ENCODE measurements around the gene CDH23.

CDH23 gene

DNA sequence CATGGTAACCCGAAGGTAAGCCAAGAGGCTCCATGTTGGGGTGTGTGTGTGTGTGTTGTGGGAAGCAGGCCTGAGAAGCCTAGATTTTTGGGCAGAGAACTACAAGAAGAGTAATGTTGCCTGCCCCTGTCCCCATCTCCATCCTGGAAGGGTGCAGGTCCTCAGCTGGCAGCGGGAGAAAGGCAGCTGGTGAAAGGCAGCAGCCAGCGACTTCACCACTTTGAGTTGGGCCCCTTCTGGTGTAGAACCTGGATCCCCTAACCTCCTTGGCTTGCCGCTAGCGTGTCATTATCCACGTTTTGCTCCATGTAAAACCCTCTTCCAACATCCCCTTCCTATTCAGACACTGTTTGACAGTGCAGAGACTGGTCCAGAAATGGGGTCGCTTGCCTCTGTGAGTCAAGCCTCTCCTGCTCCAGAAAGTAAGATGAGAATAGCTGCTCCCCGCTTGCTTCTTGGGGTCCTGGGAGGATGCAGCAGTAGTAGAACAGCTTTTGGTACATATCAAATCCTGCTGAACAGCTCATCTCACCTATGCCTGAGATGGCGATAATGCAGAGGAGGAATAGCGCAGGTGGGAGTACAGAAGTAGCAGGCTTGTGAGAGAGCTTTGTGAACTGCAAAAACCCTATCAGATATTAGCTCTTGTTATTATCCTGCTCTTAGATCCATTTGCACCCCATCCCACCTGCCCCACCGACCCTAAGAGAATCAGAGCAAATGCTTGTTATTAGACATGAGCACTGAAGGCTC lies 22.1 kb upstream of the CDH23 start:
- H2AFZ ChIP-seq (ENCODE audit: low read length), result no peak overlapping the region
- no peaks in the 10 kb centered on the region for H3K9me3 ChIP-seq (replicated peaks; ENCODE audit: insufficient read depth, low read length)
- H3K27me3 ChIP-seq (replicated peaks; ENCODE audit: insufficient read depth, low read length), result no peaks in the 10 kb centered on the region
- DNase-seq, result no peak
- no peak for TF ChIP-seq EZH2phosphoT487 (IDR thresholded peaks at IDR 0.05; ENCODE audit: low read length)
- TF ChIP-seq EZH2 (optimal IDR thresholded peaks at IDR 0.05; ENCODE audit: low read depth, low read length), result no peak
- TF ChIP-seq, protein P1, sequence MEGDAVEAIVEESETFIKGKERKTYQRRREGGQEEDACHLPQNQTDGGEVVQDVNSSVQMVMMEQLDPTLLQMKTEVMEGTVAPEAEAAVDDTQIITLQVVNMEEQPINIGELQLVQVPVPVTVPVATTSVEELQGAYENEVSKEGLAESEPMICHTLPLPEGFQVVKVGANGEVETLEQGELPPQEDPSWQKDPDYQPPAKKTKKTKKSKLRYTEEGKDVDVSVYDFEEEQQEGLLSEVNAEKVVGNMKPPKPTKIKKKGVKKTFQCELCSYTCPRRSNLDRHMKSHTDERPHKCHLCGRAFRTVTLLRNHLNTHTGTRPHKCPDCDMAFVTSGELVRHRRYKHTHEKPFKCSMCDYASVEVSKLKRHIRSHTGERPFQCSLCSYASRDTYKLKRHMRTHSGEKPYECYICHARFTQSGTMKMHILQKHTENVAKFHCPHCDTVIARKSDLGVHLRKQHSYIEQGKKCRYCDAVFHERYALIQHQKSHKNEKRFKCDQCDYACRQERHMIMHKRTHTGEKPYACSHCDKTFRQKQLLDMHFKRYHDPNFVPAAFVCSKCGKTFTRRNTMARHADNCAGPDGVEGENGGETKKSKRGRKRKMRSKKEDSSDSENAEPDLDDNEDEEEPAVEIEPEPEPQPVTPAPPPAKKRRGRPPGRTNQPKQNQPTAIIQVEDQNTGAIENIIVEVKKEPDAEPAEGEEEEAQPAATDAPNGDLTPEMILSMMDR (IDR thresholded peaks at IDR 0.05; ENCODE audit: low read length), result no peak
- H3K4me1 ChIP-seq (ENCODE audit: low read length), result peaks cover 48% of the 10 kb centered on the region
- no peaks in the 10 kb centered on the region for H3K36me3 ChIP-seq (replicated peaks; ENCODE audit: insufficient read depth, low read length)
- H3F3A ChIP-seq (ENCODE audit: insufficient read depth, low read length), result peaks cover 27% of the 10 kb centered on the region
- no peak overlapping the region for H3K9ac ChIP-seq (ENCODE audit: low read length)
- H3K79me2 ChIP-seq (ENCODE audit: low read length), result no peaks in the 10 kb centered on the region
- no peak overlapping the region for H3K27ac ChIP-seq (ENCODE audit: low read length)
- H3K4me2 ChIP-seq (ENCODE audit: low read depth, low read length), result no peak overlapping the region
- no peak overlapping the region for H3K4me3 ChIP-seq (ENCODE audit: low read length)
- no peaks in the 10 kb centered on the region for H3K9me2 ChIP-seq (replicated peaks; ENCODE audit: insufficient read depth, low read length)
- H4K20me1 ChIP-seq (ENCODE audit: insufficient read depth, low read length), result no peaks in the 10 kb centered on the region

DNA sequence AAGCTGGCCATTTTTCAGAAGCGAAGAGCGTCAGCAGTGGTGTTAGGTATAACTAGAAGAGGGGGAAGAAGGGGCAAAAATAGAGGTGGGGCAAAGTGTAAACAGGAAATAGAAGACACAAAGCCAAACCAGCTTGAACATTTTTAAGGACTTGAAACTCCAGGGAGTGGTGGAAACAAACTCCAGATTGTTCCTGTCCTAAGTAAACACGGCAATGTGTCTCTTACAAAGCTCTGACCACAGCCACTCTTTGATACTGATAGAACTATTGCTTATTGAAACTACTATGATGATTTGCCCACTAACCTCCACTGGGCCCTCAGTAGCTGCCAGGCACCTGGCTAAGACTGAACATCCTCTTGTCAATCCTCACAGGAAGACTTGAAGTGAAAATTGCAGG lies 20.8 kb upstream of the CDH23 start:
- Histone ChIP-seq H3K79me2 (ENCODE audit: low read length) (no peaks in the 10 kb centered on the region), H3K4me3 (ENCODE audit: low read length) (no peak overlapping the region), H3K9me3 (replicated peaks; ENCODE audit: insufficient read depth, low read length) (no peaks in the 10 kb centered on the region), H3K36me3 (replicated peaks; ENCODE audit: insufficient read depth, low read length) (no peaks in the 10 kb centered on the region), H3K27ac (ENCODE audit: low read length) (no peak overlapping the region), H3K9me2 (replicated peaks; ENCODE audit: insufficient read depth, low read length) (no peaks in the 10 kb centered on the region), H3K9ac (ENCODE audit: low read length) (no peak overlapping the region), H3K4me2 (ENCODE audit: low read depth, low read length) (no peak overlapping the region), H3K4me1 (ENCODE audit: low read length) (peaks cover 48% of the 10 kb centered on the region), H3K27me3 (replicated peaks; ENCODE audit: insufficient read depth, low read length) (no peaks in the 10 kb centered on the region), H2AFZ (ENCODE audit: low read length) (no peak overlapping the region), H3F3A (ENCODE audit: insufficient read depth, low read length) (peaks cover 27% of the 10 kb centered on the region), H4K20me1 (ENCODE audit: insufficient read depth, low read length) (no peaks in the 10 kb centered on the region)
- DNase-seq, result no peak
- TF ChIP-seq, protein P1 (IDR thresholded peaks at IDR 0.05; ENCODE audit: low read length), result no peak
- TF ChIP-seq EZH2phosphoT487 (IDR thresholded peaks at IDR 0.05; ENCODE audit: low read length) (no peak), EZH2 (optimal IDR thresholded peaks at IDR 0.05; ENCODE audit: low read depth, low read length) (no peak)

DNA sequence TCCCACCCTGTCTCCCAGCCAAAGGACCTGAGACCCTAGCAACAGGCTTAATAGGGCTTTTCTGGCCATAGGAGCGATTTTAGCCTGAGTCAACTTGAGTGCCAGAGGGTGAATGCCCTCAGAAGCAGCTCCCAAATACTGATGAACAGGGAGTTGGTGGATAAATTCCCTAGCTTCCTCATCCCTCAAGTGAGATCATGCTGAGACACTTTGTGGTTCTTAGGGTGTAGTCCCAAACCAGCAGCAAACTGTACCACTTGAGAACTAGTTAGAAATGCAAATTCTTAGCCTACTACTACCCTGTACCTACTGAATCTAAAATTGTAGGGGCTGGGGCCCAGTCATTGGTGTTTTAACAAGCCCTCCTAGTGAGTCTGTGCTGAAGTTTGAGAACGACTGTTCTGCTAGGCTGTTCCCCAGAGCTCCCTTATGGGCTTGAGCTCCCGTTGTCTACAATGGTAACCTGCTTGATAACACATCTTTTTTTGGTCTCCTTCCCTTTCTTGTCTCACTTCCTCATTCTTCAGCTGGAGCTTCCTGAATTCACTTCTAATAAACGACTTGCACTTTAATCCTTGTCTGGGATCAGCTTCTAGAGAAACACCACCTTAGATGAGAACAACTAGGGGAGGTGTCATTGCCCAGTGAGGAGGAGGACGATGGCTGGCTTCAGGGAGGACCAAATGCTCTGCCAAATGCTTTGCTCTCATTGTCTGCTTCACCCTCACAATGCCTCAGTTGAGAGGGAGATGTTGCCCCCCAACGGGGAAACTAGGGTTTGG lies 18.2 kb upstream of the CDH23 start:
- Histone ChIP-seq H3K4me1 (ENCODE audit: low read length) (peaks cover 23% of the 10 kb centered on the region), H3K27ac (ENCODE audit: low read length) (no peak overlapping the region), H3K4me3 (ENCODE audit: low read length) (no peak overlapping the region), H3F3A (ENCODE audit: insufficient read depth, low read length) (peaks cover 6% of the 10 kb centered on the region; the same call in 1 of the 2 replicates), H3K9ac (ENCODE audit: low read length) (no peak overlapping the region), H3K27me3 (replicated peaks; ENCODE audit: insufficient read depth, low read length) (no peaks in the 10 kb centered on the region), H3K36me3 (replicated peaks; ENCODE audit: insufficient read depth, low read length) (no peaks in the 10 kb centered on the region), H4K20me1 (ENCODE audit: insufficient read depth, low read length) (no peaks in the 10 kb centered on the region), H3K79me2 (ENCODE audit: low read length) (no peaks in the 10 kb centered on the region), H3K9me3 (replicated peaks; ENCODE audit: insufficient read depth, low read length) (no peaks in the 10 kb centered on the region), H3K4me2 (ENCODE audit: low read depth, low read length) (no peak overlapping the region), H2AFZ (ENCODE audit: low read length) (peak overlapping the region; percentile 32; the same call in 1 of the 2 replicates), H3K9me2 (replicated peaks; ENCODE audit: insufficient read depth, low read length) (no peaks in the 10 kb centered on the region)
- DNase-seq, result no peak
- TF ChIP-seq EZH2phosphoT487 (IDR thresholded peaks at IDR 0.05; ENCODE audit: low read length) (no peak), EZH2 (optimal IDR thresholded peaks at IDR 0.05; ENCODE audit: low read depth, low read length) (no peak)
- TF ChIP-seq, protein P1 (IDR thresholded peaks at IDR 0.05; ENCODE audit: low read length), result no peak

All from MM.1S (cell line).